DOHH2 (cell line): ENCODE results near the gene GALNT18.

ENCODE experiments used
- H3F3A ChIP-seq: fragments of 200-600 bp; sonication (generic), shearing (Covaris generic); 2 replicates; pipeline ENCODE4 v1.6.0; 2016; ENCODE audit warnings: antibody characterized with exemption, mild to moderate bottlenecking; ENCODE audit not compliant: control insufficient read depth, insufficient read depth
- H3K27ac ChIP-seq: fragments of 200-600 bp; sonication (generic); 2 replicates; pipeline ENCODE4 v1.5.1; 2014; ENCODE audit warnings: low read depth, mild to moderate bottlenecking, low read length, moderate library complexity
- H3K27me3 ChIP-seq: fragments of 200-600 bp; sonication (generic); 2 replicates; pipeline ENCODE4 v1.6.1; 2014; ENCODE audit warnings: mild to moderate bottlenecking, low read length, mixed read lengths; ENCODE audit not compliant: control insufficient read depth
- H3K36me3 ChIP-seq: fragments of 200-600 bp; sonication (generic); 2 replicates; pipeline ENCODE4 v1.6.1; 2014; ENCODE audit warnings: mild to moderate bottlenecking, low read length, moderate library complexity, mixed read lengths; ENCODE audit not compliant: control insufficient read depth
- H3K4me1 ChIP-seq: fragments of 200-600 bp; sonication (generic); 2 replicates; pipeline ENCODE4 v1.6.1; 2014; ENCODE audit warnings: mild to moderate bottlenecking, low read length, mixed read lengths; ENCODE audit not compliant: control insufficient read depth
- H3K4me2 ChIP-seq: fragments of 200-600 bp; sonication (generic); 2 replicates; pipeline ENCODE4 v1.6.0; 2014; ENCODE audit warnings: mild to moderate bottlenecking, low read length, moderate library complexity
- H3K4me3 ChIP-seq: fragments of 200-600 bp; sonication (generic); 2 replicates; pipeline ENCODE4 v1.5.1; 2014; ENCODE audit warnings: mild to moderate bottlenecking, low read length, mixed read lengths
- H3K79me2 ChIP-seq: fragments of 200-600 bp; sonication (generic); 2 replicates; pipeline ENCODE4 v1.6.1; 2014; ENCODE audit warnings: mild to moderate bottlenecking, low read length, mixed read lengths; ENCODE audit not compliant: control insufficient read depth
- H3K9me2 ChIP-seq: fragments of 200-600 bp; sonication (generic); replicated peaks from 2 replicates; pipeline ENCODE4 v1.6.1; 2014; ENCODE audit warnings: mild to moderate bottlenecking, low read length, mixed read lengths; ENCODE audit not compliant: control insufficient read depth
- H3K9me3 ChIP-seq: fragments of 200-600 bp; sonication (generic); 2 replicates; pipeline ENCODE4 v1.6.1; 2014; ENCODE audit warnings: antibody characterized with exemption, low read length, mixed read lengths; ENCODE audit not compliant: control insufficient read depth, insufficient read depth
- H4K20me1 ChIP-seq: fragments of 200-600 bp; sonication (generic); 2 replicates; pipeline ENCODE4 v1.6.0; 2014; ENCODE audit warnings: low read depth, mild to moderate bottlenecking, antibody characterized with exemption, low read length, moderate library complexity; ENCODE audit not compliant: control insufficient read depth, insufficient read depth
- EZH2phosphoT487 ChIP-seq: fragments of 200-600 bp; sonication (generic); IDR thresholded peaks from 2 replicates; pipeline ENCODE4 v1.6.1; 2017; ENCODE audit warnings: borderline replicate concordance, mild to moderate bottlenecking, antibody characterized with exemption, low read length, moderate library complexity, mixed read lengths
- TF ChIP-seq, protein P1 (sequence below): fragments of 200-600 bp; sonication (generic); IDR thresholded peaks from one replicate; pipeline ENCODE4 v1.5.1; 2014; ENCODE audit warnings: antibody characterized with exemption, mild to moderate bottlenecking, low read depth, low read length; ENCODE audit not compliant: poor library complexity, severe bottlenecking

Gene GALNT18

DNA sequence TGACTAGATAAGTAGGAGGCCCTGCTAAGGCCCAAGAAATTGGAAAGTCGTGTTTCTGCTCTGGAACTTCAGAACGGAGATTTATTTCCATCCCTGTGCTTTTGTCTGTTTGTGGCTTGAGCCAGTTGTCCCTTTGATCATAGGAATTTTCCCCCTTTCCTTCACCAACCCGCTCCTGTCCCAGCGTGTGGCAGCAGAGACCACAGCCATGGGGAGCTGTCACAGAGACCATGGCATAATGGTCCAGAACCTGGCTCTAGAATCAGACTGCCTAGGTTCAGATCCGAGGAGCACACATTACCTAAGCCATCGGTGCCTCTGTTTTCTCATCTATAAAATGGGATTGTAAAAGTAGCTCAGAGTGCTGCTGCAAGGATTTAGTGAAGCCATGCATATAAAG is 128.1 kb downstream of the GALNT18 start:
- H3K9me2 ChIP-seq = no peaks in the 10 kb centered on the region
- no peak overlapping the region for H3K27ac ChIP-seq
- H3K27me3 ChIP-seq = no peaks in the 10 kb centered on the region
- H3K9me3 ChIP-seq = no peaks in the 10 kb centered on the region
- H4K20me1 ChIP-seq = no peaks in the 10 kb centered on the region
- no peaks in the 10 kb centered on the region for H3K79me2 ChIP-seq
- no peak overlapping the region for H3K4me2 ChIP-seq
- no peak for TF ChIP-seq EZH2phosphoT487
- TF ChIP-seq, protein P1, sequence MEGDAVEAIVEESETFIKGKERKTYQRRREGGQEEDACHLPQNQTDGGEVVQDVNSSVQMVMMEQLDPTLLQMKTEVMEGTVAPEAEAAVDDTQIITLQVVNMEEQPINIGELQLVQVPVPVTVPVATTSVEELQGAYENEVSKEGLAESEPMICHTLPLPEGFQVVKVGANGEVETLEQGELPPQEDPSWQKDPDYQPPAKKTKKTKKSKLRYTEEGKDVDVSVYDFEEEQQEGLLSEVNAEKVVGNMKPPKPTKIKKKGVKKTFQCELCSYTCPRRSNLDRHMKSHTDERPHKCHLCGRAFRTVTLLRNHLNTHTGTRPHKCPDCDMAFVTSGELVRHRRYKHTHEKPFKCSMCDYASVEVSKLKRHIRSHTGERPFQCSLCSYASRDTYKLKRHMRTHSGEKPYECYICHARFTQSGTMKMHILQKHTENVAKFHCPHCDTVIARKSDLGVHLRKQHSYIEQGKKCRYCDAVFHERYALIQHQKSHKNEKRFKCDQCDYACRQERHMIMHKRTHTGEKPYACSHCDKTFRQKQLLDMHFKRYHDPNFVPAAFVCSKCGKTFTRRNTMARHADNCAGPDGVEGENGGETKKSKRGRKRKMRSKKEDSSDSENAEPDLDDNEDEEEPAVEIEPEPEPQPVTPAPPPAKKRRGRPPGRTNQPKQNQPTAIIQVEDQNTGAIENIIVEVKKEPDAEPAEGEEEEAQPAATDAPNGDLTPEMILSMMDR = no peak
- H3F3A ChIP-seq = no peaks in the 10 kb centered on the region
- H3K4me3 ChIP-seq = no peak overlapping the region
- H3K36me3 ChIP-seq = no peaks in the 10 kb centered on the region
- no peaks in the 10 kb centered on the region for H3K4me1 ChIP-seq

DNA sequence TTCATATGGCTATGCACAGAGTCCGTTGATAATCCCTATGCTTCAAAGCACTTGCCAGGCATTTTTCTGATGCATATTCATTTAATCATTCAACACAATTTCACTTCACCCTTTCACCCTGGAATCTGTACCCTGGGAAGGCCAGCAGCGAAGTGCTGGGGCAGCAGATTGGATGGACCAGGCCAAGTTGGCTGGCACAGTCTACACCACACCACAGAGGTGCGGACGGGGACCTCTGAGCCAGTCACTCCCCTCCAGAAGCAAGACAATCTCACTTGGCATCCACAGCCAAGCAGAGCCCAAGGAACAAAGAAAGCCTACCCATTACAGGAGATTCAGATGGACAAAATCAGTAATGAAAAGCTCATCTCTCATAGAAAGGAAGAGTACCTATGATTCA is 130.2 kb downstream of the GALNT18 start:
- Histone ChIP-seq H3K4me3 (no peak overlapping the region), H3F3A (no peaks in the 10 kb centered on the region), H3K36me3 (no peaks in the 10 kb centered on the region), H3K9me2 (no peaks in the 10 kb centered on the region), H4K20me1 (no peaks in the 10 kb centered on the region), H3K27ac (no peak overlapping the region), H3K9me3 (no peaks in the 10 kb centered on the region), H3K4me1 (no peaks in the 10 kb centered on the region), H3K79me2 (no peaks in the 10 kb centered on the region), H3K27me3 (no peaks in the 10 kb centered on the region), H3K4me2 (no peak overlapping the region)
- TF ChIP-seq EZH2phosphoT487 = no peak
- TF ChIP-seq, protein P1 = no peak

DNA sequence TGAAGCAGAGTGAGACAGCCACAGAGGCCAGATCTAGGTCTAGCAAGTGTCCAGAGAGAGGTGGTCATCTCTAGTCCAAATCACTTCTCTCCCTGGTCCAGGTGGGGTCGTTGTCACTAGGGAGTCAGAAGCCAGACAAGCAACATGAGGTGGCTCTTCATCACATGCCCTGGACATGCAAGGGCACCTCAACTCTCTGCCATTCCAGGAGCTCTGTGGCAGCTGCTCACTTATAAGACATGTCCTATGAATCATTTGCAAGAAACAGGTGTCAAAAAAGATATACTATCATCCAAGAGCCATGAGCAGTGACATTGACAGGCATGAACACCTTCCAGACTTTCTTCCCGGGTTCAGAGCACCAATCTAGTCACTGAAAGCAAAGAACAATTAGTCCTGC is 130.8 kb downstream of the GALNT18 start:
- no peaks in the 10 kb centered on the region for H3K27me3 ChIP-seq
- H3K4me3 ChIP-seq = no peak overlapping the region
- H3K36me3 ChIP-seq = no peaks in the 10 kb centered on the region
- H3K9me3 ChIP-seq = no peaks in the 10 kb centered on the region
- H3K4me2 ChIP-seq = no peak overlapping the region
- no peaks in the 10 kb centered on the region for H3F3A ChIP-seq
- no peak overlapping the region for H3K27ac ChIP-seq
- H4K20me1 ChIP-seq = no peaks in the 10 kb centered on the region
- no peaks in the 10 kb centered on the region for H3K79me2 ChIP-seq
- TF ChIP-seq, protein P1 = no peak
- TF ChIP-seq EZH2phosphoT487 = no peak
- no peaks in the 10 kb centered on the region for H3K9me2 ChIP-seq
- H3K4me1 ChIP-seq = no peaks in the 10 kb centered on the region

DNA sequence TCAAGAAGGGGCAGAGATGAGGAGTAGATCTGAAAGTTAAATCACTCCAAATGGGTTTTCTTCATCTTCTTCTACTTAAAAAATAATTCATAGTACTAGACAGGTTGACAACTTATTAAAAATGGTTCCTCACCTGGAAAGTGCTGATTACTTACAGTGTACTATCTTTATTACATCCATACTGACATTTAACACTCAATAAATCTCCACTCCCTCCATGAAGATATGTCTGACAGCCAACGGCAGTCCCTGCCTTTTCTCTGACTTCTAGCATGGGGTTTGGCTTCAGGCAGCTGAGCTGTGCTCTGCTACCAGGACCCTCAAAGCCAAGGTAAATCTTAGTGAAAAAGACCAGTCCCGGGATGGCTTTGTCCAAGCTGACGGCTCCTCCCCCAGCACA is 135.4 kb downstream of the GALNT18 start:
- Histone ChIP-seq H3K4me1 (no peaks in the 10 kb centered on the region), H3K27me3 (no peaks in the 10 kb centered on the region), H3K36me3 (no peaks in the 10 kb centered on the region), H3K4me2 (no peak overlapping the region), H3K79me2 (no peaks in the 10 kb centered on the region), H3K4me3 (no peak overlapping the region), H3F3A (no peaks in the 10 kb centered on the region), H3K9me3 (no peaks in the 10 kb centered on the region), H3K27ac (no peak overlapping the region), H3K9me2 (no peaks in the 10 kb centered on the region), H4K20me1 (no peaks in the 10 kb centered on the region)
- TF ChIP-seq EZH2phosphoT487 = no peak
- TF ChIP-seq, protein P1 = no peak
